Mesothelial cell of epicardium (in vitro differentiated cells): ENCODE data around the gene TMCC1. TPM values are rescaled to one million over a fixed set of nuclear protein-coding genes. Genes with fewer than 3 reads are reported as not detected.

Experiments used
- DNase-seq, 2 experiments: peaks; one replicate each; pipeline ENCODE4 v3.0.0; 2021; ENCODE audit warnings: low spot score in 2 of 2; ENCODE audit not compliant: unreplicated experiment in 2 of 2
- H3K27ac Mint-ChIP-seq: 2 replicates; pipeline ENCODE4 v1.8.0; 2021; ENCODE audit warnings: mixed read lengths
- H3K27me3 Mint-ChIP-seq: 2 replicates; pipeline ENCODE4 v1.8.0; 2021; ENCODE audit warnings: low read depth, mixed read lengths
- H3K36me3 Mint-ChIP-seq: 2 replicates; pipeline ENCODE4 v1.8.0; 2021; ENCODE audit warnings: mixed read lengths
- H3K4me1 Mint-ChIP-seq: 2 replicates; pipeline ENCODE4 v1.8.0; 2021; ENCODE audit warnings: mixed read lengths
- H3K4me3 Mint-ChIP-seq: 2 replicates; pipeline ENCODE4 v1.8.0; 2021; ENCODE audit warnings: mild to moderate bottlenecking, moderate library complexity, mixed read lengths
- H3K9me3 Mint-ChIP-seq: 2 replicates; pipeline ENCODE4 v1.8.0; 2021; ENCODE audit warnings: mixed read lengths
- CTCF ChIP-seq: fragments of 200-600 bp; sonication (generic); IDR thresholded peaks from one replicate; pipeline ENCODE4 v1.5.0; 2021; ENCODE audit warnings: antibody characterized with exemption; ENCODE audit not compliant: unreplicated experiment
- total RNA-seq: library from RNA; stranded (reverse); gene quantifications from 3 replicates; pipeline ENCODE4 v1.2.1, GENCODE V29; 2021

TMCC1 gene
- total RNA-seq, 1 donor from 2014 or later, result 52.4 TPM

- H3K36me3 Mint-ChIP-seq, result peaks cover 6% of the 10 kb centered on the region
- DNase-seq, result no peak
- peaks cover 8% of the 10 kb centered on the region for H3K9me3 Mint-ChIP-seq
- H3K27ac Mint-ChIP-seq, result no peak overlapping the region
- H3K27me3 Mint-ChIP-seq, result no peaks in the 10 kb centered on the region
- no peak overlapping the region for H3K4me3 Mint-ChIP-seq
- peaks cover 5% of the 10 kb centered on the region for H3K4me1 Mint-ChIP-seq
- no peak for TF ChIP-seq CTCF
Observed at GRCh38 chr3:129732200-129732876, 161.2 kb downstream of the TMCC1 start.

- H3K27ac Mint-ChIP-seq, result no peak overlapping the region
- no peak for DNase-seq
- no peak overlapping the region for H3K4me3 Mint-ChIP-seq
- H3K4me1 Mint-ChIP-seq, result peaks cover 19% of the 10 kb centered on the region
- peaks cover 8% of the 10 kb centered on the region for H3K9me3 Mint-ChIP-seq
- H3K36me3 Mint-ChIP-seq, result peaks cover 6% of the 10 kb centered on the region
- H3K27me3 Mint-ChIP-seq, result no peaks in the 10 kb centered on the region
- no peak for TF ChIP-seq CTCF
Observed at GRCh38 chr3:129727707-129728106, 165.8 kb downstream of the TMCC1 start.

- peak overlapping the region; percentile 66 for H3K27ac Mint-ChIP-seq
- H3K9me3 Mint-ChIP-seq, result peaks cover 3% of the 10 kb centered on the region
- TF ChIP-seq CTCF, result no peak
- no peak for DNase-seq
- no peak overlapping the region for H3K4me3 Mint-ChIP-seq
- H3K36me3 Mint-ChIP-seq, result peaks cover 3% of the 10 kb centered on the region
- peaks cover 22% of the 10 kb centered on the region for H3K4me1 Mint-ChIP-seq
- no peaks in the 10 kb centered on the region for H3K27me3 Mint-ChIP-seq
Observed at GRCh38 chr3:129723558-129724324, 169.8 kb downstream of the TMCC1 start.

- Mint-ChIP-seq H3K27me3 (no peaks in the 10 kb centered on the region), H3K4me3 (no peak overlapping the region), H3K4me1 (peaks cover 22% of the 10 kb centered on the region), H3K27ac (peak overlapping the region; percentile 43), H3K9me3 (no peaks in the 10 kb centered on the region), H3K36me3 (no peaks in the 10 kb centered on the region)
- no peak for TF ChIP-seq CTCF
- no peak for DNase-seq
Observed at GRCh38 chr3:129722527-129722926, 171.0 kb downstream of the TMCC1 start.

GRCh38 chr3:129718201-129718600, 175.3 kb downstream of the TMCC1 start:
- no peak for DNase-seq
- Mint-ChIP-seq H3K27ac (no peak overlapping the region), H3K9me3 (no peaks in the 10 kb centered on the region), H3K36me3 (no peaks in the 10 kb centered on the region), H3K4me1 (peaks cover 16% of the 10 kb centered on the region), H3K27me3 (no peaks in the 10 kb centered on the region), H3K4me3 (no peak overlapping the region)
- no peak for TF ChIP-seq CTCF
